Measurements from ENCODE around the gene HEPN1.

The HEPN1 gene

GRCh38 chr11:124892750-124893454, 26.1 kb upstream of the HEPN1 start:
- H3K9me3 ChIP-seq (ENCODE audit: control insufficient read depth, low read length): no peaks in the 10 kb centered on the region
- H3K36me3 ChIP-seq (ENCODE audit: control insufficient read depth, insufficient read depth, low read length): no peaks in the 10 kb centered on the region
- H3K27me3 ChIP-seq (ENCODE audit: control insufficient read depth, insufficient read depth, low read length, poor library complexity, severe bottlenecking): no peaks in the 10 kb centered on the region
- H3K4me3 ChIP-seq (ENCODE audit: insufficient read depth, low read depth, low read length): no peak overlapping the region
- peaks cover 5% of the 10 kb centered on the region for H3K4me1 ChIP-seq (ENCODE audit: control insufficient read depth, insufficient read depth, low read length)
- WGBS, 2 experiments: 93 to 94% methylated on average over 9 of the region's 9 CpGs
- H3K27ac ChIP-seq (ENCODE audit: insufficient read depth, low read depth, low read length, poor library complexity, severe bottlenecking): no peak overlapping the region

DNA sequence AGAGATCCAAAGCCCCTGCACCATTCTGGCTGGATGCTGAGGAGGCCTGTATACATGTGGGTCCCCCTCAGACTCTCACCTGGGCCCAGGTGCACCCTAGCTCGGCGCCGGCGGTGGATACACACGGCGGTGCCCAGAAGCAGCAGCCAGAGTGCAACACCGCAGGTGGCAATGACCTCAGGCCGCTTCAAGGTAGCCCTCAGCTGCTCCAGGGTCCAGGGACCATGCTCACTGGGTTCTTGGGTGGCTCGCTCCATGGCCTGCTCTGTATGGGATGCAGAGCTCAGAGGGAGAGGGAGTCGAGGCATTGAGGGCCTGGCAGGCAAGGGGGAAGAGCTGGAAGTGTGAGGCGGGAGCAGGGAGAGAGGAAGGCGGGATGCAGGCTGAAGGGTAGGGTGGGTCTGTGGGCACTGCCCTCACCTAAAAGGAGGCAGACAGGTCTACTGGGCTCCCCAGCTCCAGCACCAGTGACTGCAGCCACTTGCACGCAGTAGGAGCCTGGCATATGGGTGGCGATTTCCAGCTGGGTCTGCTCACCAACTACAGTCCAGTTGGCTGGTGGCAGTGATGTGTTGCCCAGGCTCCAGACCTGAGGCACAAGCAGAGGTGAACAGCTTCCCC, 25.2 kb upstream of the HEPN1 start:
- Histone ChIP-seq H3K9me3 (ENCODE audit: control insufficient read depth, low read length) (no peaks in the 10 kb centered on the region), H3K36me3 (ENCODE audit: control insufficient read depth, insufficient read depth, low read length) (no peaks in the 10 kb centered on the region), H3K4me3 (ENCODE audit: insufficient read depth, low read depth, low read length) (no peak overlapping the region), H3K27me3 (ENCODE audit: control insufficient read depth, insufficient read depth, low read length, poor library complexity, severe bottlenecking) (no peaks in the 10 kb centered on the region), H3K27ac (ENCODE audit: insufficient read depth, low read depth, low read length, poor library complexity, severe bottlenecking) (no peak overlapping the region), H3K4me1 (ENCODE audit: control insufficient read depth, insufficient read depth, low read length) (peaks cover 8% of the 10 kb centered on the region)
- 93 to 94% methylated on average over 14 of the region's 14 CpGs for WGBS, 2 experiments

- no peak overlapping the region for H3K4me3 ChIP-seq (ENCODE audit: insufficient read depth, low read depth, low read length)
- peaks cover 10% of the 10 kb centered on the region for H3K4me1 ChIP-seq (ENCODE audit: control insufficient read depth, insufficient read depth, low read length)
- no peak overlapping the region for H3K27ac ChIP-seq (ENCODE audit: insufficient read depth, low read depth, low read length, poor library complexity, severe bottlenecking)
- H3K36me3 ChIP-seq (ENCODE audit: control insufficient read depth, insufficient read depth, low read length): no peaks in the 10 kb centered on the region
- no peaks in the 10 kb centered on the region for H3K27me3 ChIP-seq (ENCODE audit: control insufficient read depth, insufficient read depth, low read length, poor library complexity, severe bottlenecking)
- WGBS, 2 experiments: 86 to 89% methylated on average over 4 of the region's 4 CpGs
- no peaks in the 10 kb centered on the region for H3K9me3 ChIP-seq (ENCODE audit: control insufficient read depth, low read length)
These were observed 24.2 kb upstream of the HEPN1 start for GRCh38 chr11:124894606-124895430.

DNA sequence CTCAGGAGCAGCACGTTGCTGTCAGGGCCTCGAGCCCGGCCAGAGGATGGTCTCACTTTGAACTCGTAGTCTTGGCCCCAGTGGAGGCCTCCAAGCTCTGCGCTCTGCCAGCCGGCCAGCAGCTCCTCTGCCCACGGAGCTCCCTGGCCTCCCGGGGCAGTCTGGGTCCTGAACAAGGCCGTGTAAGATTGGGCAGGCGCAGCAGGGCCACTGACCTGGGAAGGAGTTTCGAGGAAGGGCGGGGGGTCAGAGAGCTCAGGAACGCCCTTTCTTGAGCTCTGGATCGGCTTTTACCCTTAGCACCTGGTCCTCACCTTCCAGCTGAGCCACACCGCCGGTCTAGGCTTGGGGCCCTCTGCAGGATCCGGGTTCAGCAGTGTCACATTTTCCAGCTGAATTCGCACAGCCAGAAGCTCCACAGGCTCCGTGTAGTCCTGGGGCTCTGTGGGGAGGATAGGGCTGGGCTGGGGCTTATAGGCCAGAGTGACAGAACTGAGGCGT, 23.5 kb upstream of the HEPN1 start:
- WGBS, 2 experiments: 92% methylated on average over 20 of the region's 20 CpGs
- H3K27me3 ChIP-seq (ENCODE audit: control insufficient read depth, insufficient read depth, low read length, poor library complexity, severe bottlenecking): no peaks in the 10 kb centered on the region
- no peak overlapping the region for H3K4me3 ChIP-seq (ENCODE audit: insufficient read depth, low read depth, low read length)
- no peak overlapping the region for H3K27ac ChIP-seq (ENCODE audit: insufficient read depth, low read depth, low read length, poor library complexity, severe bottlenecking)
- H3K4me1 ChIP-seq (ENCODE audit: control insufficient read depth, insufficient read depth, low read length): peaks cover 10% of the 10 kb centered on the region
- no peaks in the 10 kb centered on the region for H3K36me3 ChIP-seq (ENCODE audit: control insufficient read depth, insufficient read depth, low read length)
- H3K9me3 ChIP-seq (ENCODE audit: control insufficient read depth, low read length): no peaks in the 10 kb centered on the region

GRCh38 chr11:124896071-124896750, 22.8 kb upstream of the HEPN1 start:
- 88 to 91% methylated on average over 16 of the region's 16 CpGs for WGBS, 2 experiments
- H3K4me1 ChIP-seq (ENCODE audit: control insufficient read depth, insufficient read depth, low read length): peaks cover 10% of the 10 kb centered on the region
- no peaks in the 10 kb centered on the region for H3K9me3 ChIP-seq (ENCODE audit: control insufficient read depth, low read length)
- no peak overlapping the region for H3K4me3 ChIP-seq (ENCODE audit: insufficient read depth, low read depth, low read length)
- no peak overlapping the region for H3K27ac ChIP-seq (ENCODE audit: insufficient read depth, low read depth, low read length, poor library complexity, severe bottlenecking)
- no peaks in the 10 kb centered on the region for H3K27me3 ChIP-seq (ENCODE audit: control insufficient read depth, insufficient read depth, low read length, poor library complexity, severe bottlenecking)
- no peaks in the 10 kb centered on the region for H3K36me3 ChIP-seq (ENCODE audit: control insufficient read depth, insufficient read depth, low read length)

DNA sequence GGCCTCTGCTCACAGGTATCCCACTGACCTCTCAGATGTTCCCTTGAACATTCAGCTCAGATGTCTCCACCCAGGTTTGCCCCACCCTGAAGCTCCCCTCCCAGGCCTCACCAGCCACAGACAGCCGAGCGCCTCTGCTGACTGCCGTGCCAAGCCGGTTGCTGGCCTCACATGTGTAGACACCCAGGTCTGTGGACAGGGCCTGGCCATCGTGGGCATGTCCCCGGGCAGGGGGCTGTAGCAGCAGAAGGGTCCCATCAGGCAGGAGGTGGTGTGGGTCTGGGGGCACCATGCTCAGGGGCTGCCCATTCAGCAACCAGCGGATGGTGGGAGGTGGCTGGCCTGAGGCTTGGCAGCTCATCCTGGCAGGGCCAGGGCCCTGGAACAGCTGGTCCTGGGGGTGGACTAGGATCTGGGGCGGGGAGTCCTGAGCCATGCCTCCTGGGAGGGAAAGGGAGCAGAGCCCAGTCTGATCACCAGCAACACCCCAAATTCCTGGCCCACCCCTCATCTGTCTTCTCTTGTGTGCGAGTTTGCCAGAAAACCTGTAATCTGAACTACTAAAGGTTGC, 22.1 kb upstream of the HEPN1 start:
- Histone ChIP-seq H3K36me3 (ENCODE audit: control insufficient read depth, insufficient read depth, low read length) (no peaks in the 10 kb centered on the region), H3K4me1 (ENCODE audit: control insufficient read depth, insufficient read depth, low read length) (peaks cover 10% of the 10 kb centered on the region), H3K9me3 (ENCODE audit: control insufficient read depth, low read length) (no peaks in the 10 kb centered on the region), H3K27ac (ENCODE audit: insufficient read depth, low read depth, low read length, poor library complexity, severe bottlenecking) (no peak overlapping the region), H3K27me3 (ENCODE audit: control insufficient read depth, insufficient read depth, low read length, poor library complexity, severe bottlenecking) (no peaks in the 10 kb centered on the region), H3K4me3 (ENCODE audit: insufficient read depth, low read depth, low read length) (no peak overlapping the region)
- WGBS, 2 experiments: 93 to 96% methylated on average over 9 of the region's 9 CpGs

DNA sequence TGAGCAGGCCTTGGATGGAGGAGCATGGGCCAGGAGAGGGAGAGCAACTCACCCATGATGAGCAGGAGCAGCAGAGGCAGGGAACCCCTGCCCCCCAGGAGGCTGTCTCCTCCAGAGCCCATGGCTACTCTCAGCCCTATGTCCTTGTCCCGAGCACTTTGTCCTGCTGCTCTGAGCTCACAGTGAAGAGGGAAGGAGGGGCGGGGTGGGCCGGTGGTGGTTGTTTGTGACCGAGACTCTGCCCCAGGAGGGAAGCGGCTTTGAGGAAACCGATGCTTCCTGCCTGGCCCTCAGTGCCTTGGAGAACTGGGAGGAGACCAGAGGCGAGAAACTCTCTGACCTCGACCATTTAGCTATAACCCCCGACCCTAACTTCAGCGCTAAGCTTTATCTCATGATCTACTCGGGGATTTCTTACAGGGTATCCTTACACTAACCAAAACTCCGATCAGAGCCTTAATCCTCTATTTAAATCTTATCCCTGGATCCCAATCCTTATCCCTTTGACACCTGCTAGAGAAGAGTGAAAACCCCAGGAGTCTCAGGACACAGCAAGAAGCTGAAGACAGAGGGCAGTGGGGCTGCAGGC, 21.3 kb upstream of the HEPN1 start, which contains the start of gene ROBO4:
Gene ROBO4 (minus strand): TSS at position 192 of the 589 bp plus-strand sequence. CDS start 70 bp downstream, at position 122.
- Histone ChIP-seq H3K27ac (ENCODE audit: insufficient read depth, low read depth, low read length, poor library complexity, severe bottlenecking) (no peak within 1 kb of the TSS), H3K9me3 (ENCODE audit: control insufficient read depth, low read length) (no peaks in the 10 kb centered on the region), H3K4me1 (ENCODE audit: control insufficient read depth, insufficient read depth, low read length) (peaks cover 10% of the 10 kb centered on the region), H3K36me3 (ENCODE audit: control insufficient read depth, insufficient read depth, low read length) (no peaks in the 10 kb centered on the region), H3K27me3 (ENCODE audit: control insufficient read depth, insufficient read depth, low read length, poor library complexity, severe bottlenecking) (no peaks in the 10 kb centered on the region), H3K4me3 (ENCODE audit: insufficient read depth, low read depth, low read length) (no peak within 1 kb of the TSS)
- 71 to 72% methylated on average over 12 of the region's 12 CpGs for WGBS, 2 experiments

GRCh38 chr11:124898263-124898680, 20.8 kb upstream of the HEPN1 start:
- H3K36me3 ChIP-seq (ENCODE audit: control insufficient read depth, insufficient read depth, low read length): no peaks in the 10 kb centered on the region
- no peak overlapping the region for H3K27ac ChIP-seq (ENCODE audit: insufficient read depth, low read depth, low read length, poor library complexity, severe bottlenecking)
- H3K27me3 ChIP-seq (ENCODE audit: control insufficient read depth, insufficient read depth, low read length, poor library complexity, severe bottlenecking): no peaks in the 10 kb centered on the region
- WGBS, 2 experiments: 89 to 93% methylated on average over 3 of the region's 3 CpGs
- no peak overlapping the region for H3K4me3 ChIP-seq (ENCODE audit: insufficient read depth, low read depth, low read length)
- peaks cover 10% of the 10 kb centered on the region for H3K4me1 ChIP-seq (ENCODE audit: control insufficient read depth, insufficient read depth, low read length)
- H3K9me3 ChIP-seq (ENCODE audit: control insufficient read depth, low read length): no peaks in the 10 kb centered on the region

GRCh38 chr11:124898711-124899110, 20.3 kb upstream of the HEPN1 start:
- no peak overlapping the region for H3K4me3 ChIP-seq (ENCODE audit: insufficient read depth, low read depth, low read length)
- H3K27me3 ChIP-seq (ENCODE audit: control insufficient read depth, insufficient read depth, low read length, poor library complexity, severe bottlenecking): no peaks in the 10 kb centered on the region
- no peak overlapping the region for H3K27ac ChIP-seq (ENCODE audit: insufficient read depth, low read depth, low read length, poor library complexity, severe bottlenecking)
- 59% methylated on average over 5 of the region's 5 CpGs for WGBS, 2 experiments
- H3K4me1 ChIP-seq (ENCODE audit: control insufficient read depth, insufficient read depth, low read length): peaks cover 10% of the 10 kb centered on the region
- H3K9me3 ChIP-seq (ENCODE audit: control insufficient read depth, low read length): no peaks in the 10 kb centered on the region
- H3K36me3 ChIP-seq (ENCODE audit: control insufficient read depth, insufficient read depth, low read length): no peaks in the 10 kb centered on the region

Data from ectodermal cell (in vitro differentiated cells).